A172 (cell line): ENCODE measurements around the gene PPT2. TPM values are rescaled to one million over a fixed set of nuclear protein-coding genes. Genes with fewer than 3 reads are reported as not detected.

ENCODE experiments used
- DNase-seq: peaks from one replicate; pipeline ENCODE4 v3.0.0-alpha.2; 2015; ENCODE audit warnings: low spot score
- total RNA-seq: library from RNA; depleted of rRNA; stranded (reverse); fragments of >200 nt; shearing (Covaris generic); gene quantifications from 2 replicates; pipeline ENCODE4 v1.2.3, GENCODE V29; 2014

The PPT2 gene
- total RNA-seq, 1 experiment from 2014 or later: 7.7 TPM

- no peak for DNase-seq
Observed at GRCh38 chr6:32151863-32152768, 1.8 kb upstream of the PPT2 start, which contains the start of gene PRRT1. Gene PRRT1 (minus strand): TSS chr6:32151939. CDS start chr6:32151827, 112 bp downstream.

GRCh38 chr6:32152769-32153563, 975 bp upstream of the PPT2 start:
- no peak for DNase-seq

GRCh38 chr6:32154514-32155161, 697 bp downstream of the PPT2 start:
- DNase-seq: peak; percentile 58

- DNase-seq: no peak
Observed at GRCh38 chr6:32156891-32157290, 3.0 kb downstream of the PPT2 start.

GRCh38 chr6:32158052-32158451, 4.1 kb downstream of the PPT2 start:
- DNase-seq: no peak

- DNase-seq: no peak
Observed at GRCh38 chr6:32163559-32164258, 9.8 kb downstream of the PPT2 start.

- DNase-seq: no peak
Observed at GRCh38 chr6:32164295-32164694, 10.4 kb downstream of the PPT2 start, which contains the start of gene EGFL8. Gene EGFL8 (plus strand): TSS chr6:32164595. CDS start chr6:32166166, 1,571 bp downstream.

GRCh38 chr6:32166411-32167061, 12.6 kb downstream of the PPT2 start:
- DNase-seq: no peak

GRCh38 chr6:32167154-32167760, 13.3 kb downstream of the PPT2 start:
- no peak for DNase-seq

- no peak for DNase-seq
Observed at GRCh38 chr6:32167761-32168262, 13.9 kb downstream of the PPT2 start.

- DNase-seq: no peak
Observed at GRCh38 chr6:32168350-32168749, 14.4 kb downstream of the PPT2 start.

- DNase-seq: no peak
Observed at GRCh38 chr6:32168807-32169591, 15.1 kb downstream of the PPT2 start.

- DNase-seq: no peak
Observed at GRCh38 chr6:32170294-32170693, 16.4 kb downstream of the PPT2 start.

- DNase-seq: no peak
Observed at GRCh38 chr6:32171234-32171633, 17.3 kb downstream of the PPT2 start.

GRCh38 chr6:32173051-32173727, 19.2 kb downstream of the PPT2 start:
- DNase-seq: no peak

- no peak for DNase-seq
Observed at GRCh38 chr6:32174416-32174815, 20.5 kb downstream of the PPT2 start.

- DNase-seq: no peak
Observed at GRCh38 chr6:32175322-32175710, 21.4 kb downstream of the PPT2 start.

GRCh38 chr6:32175711-32176475, 22.0 kb downstream of the PPT2 start, which contains the start of gene AGPAT1:
Gene AGPAT1 (minus strand): TSS chr6:32176084. CDS start chr6:32171496, 4,588 bp downstream.
- peak; percentile 94 for DNase-seq
